Stomach (tissue), 4 donors: Measurements from ENCODE around the gene SOX14.

ENCODE experiments used
- CTCF ChIP-seq, 7 experiments: fragments of 450-650 bp in 4 of 7; fragments of 200-600 bp in 3 of 7; sonication (generic) in 3 of 7; IDR thresholded peaks; one replicate each; pipeline ENCODE4 v1.5.1; 2016 to 2019; ENCODE audit warnings: antibody characterized with exemption in 7 of 7, control low read depth in 2 of 7, mild to moderate bottlenecking in 1 of 7
- EP300 ChIP-seq: sonication (generic); formaldehyde crosslinking; IDR thresholded peaks from one replicate; pipeline ENCODE4 v1.6.1; 2017; ENCODE audit warnings: antibody characterized with exemption
- POLR2AphosphoS5 ChIP-seq, 3 donors: sonication (generic); formaldehyde crosslinking; IDR thresholded peaks; one replicate each; pipeline ENCODE4 v1.6.1; 2016; ENCODE audit warnings: antibody characterized with exemption in 3 of 3

- TF ChIP-seq CTCF (IDR thresholded peaks at IDR 0.05) (no peak), POLR2AphosphoS5 (IDR thresholded peaks at IDR 0.05) (no peak), EP300 (no peak)
These were observed at the start of gene SOX14 for GRCh38 chr3:137764001-137764433.
